CD4-positive, alpha-beta T cell treated with Interferon gamma for 1 hour (primary cell): ENCODE measurements around the gene PLCH2.

Experiments used
- DNase-seq: peaks from one replicate; pipeline ENCODE4 v3.0.0-alpha.2; 2020

PLCH2 gene

GRCh38 chr1:2463396-2463795 is 12.7 kb upstream of the PLCH2 start:
- DNase-seq, result no peak

GRCh38 chr1:2465371-2466269 is 10.5 kb upstream of the PLCH2 start:
- no peak for DNase-seq

- no peak for DNase-seq
Measured at GRCh38 chr1:2466270-2466665, 9.8 kb upstream of the PLCH2 start.

GRCh38 chr1:2466958-2467554 is 9.0 kb upstream of the PLCH2 start:
- DNase-seq, result no peak

GRCh38 chr1:2468041-2468472 is 8.0 kb upstream of the PLCH2 start:
- DNase-seq, result no peak

GRCh38 chr1:2468540-2468939 is 7.5 kb upstream of the PLCH2 start:
- no peak for DNase-seq

- no peak for DNase-seq
Measured at GRCh38 chr1:2469103-2469940, 6.8 kb upstream of the PLCH2 start.

GRCh38 chr1:2470290-2471158 is 5.6 kb upstream of the PLCH2 start:
- no peak for DNase-seq

GRCh38 chr1:2471159-2471471 is 5.0 kb upstream of the PLCH2 start:
- DNase-seq, result no peak

- DNase-seq, result no peak
Measured at GRCh38 chr1:2471587-2472001, 4.5 kb upstream of the PLCH2 start.

- no peak for DNase-seq
Measured at GRCh38 chr1:2472109-2472508, 4.0 kb upstream of the PLCH2 start.

- DNase-seq, result no peak
Measured at GRCh38 chr1:2472561-2473177, 3.4 kb upstream of the PLCH2 start.

- no peak for DNase-seq
Measured at GRCh38 chr1:2473198-2473597, 2.9 kb upstream of the PLCH2 start.

- DNase-seq, result no peak
Measured at GRCh38 chr1:2474104-2474844, 1.8 kb upstream of the PLCH2 start.

- no peak for DNase-seq
Measured at GRCh38 chr1:2474933-2475371, 1.1 kb upstream of the PLCH2 start.

- DNase-seq, result no peak
Measured at GRCh38 chr1:2475571-2475970, 518 bp upstream of the PLCH2 start.

- no peak for DNase-seq
Measured at GRCh38 chr1:2477309-2477708, 1.2 kb downstream of the PLCH2 start.

- no peak for DNase-seq
Measured at GRCh38 chr1:2477791-2478499, 1.9 kb downstream of the PLCH2 start.

GRCh38 chr1:2479186-2479585 is 3.1 kb downstream of the PLCH2 start:
- DNase-seq, result no peak

- no peak for DNase-seq
Measured at GRCh38 chr1:2479618-2480017, 3.5 kb downstream of the PLCH2 start.
